T-helper 2 cell treated with Interferon-gamma antibody and Interleukin-4, amounts not matched to agents 5 μg/mL and 100 μg/mL, for 36 hours (primary cell): ENCODE results near the gene ST7L.

ENCODE experiments used
- DNase-seq: peaks from one replicate; pipeline ENCODE4 v3.0.0; 2021; ENCODE audit warnings: low spot score
- H3K27ac Mint-ChIP-seq: one replicate; pipeline ENCODE4 v1.8.0; 2021; ENCODE audit warnings: mild to moderate bottlenecking, mixed read lengths
- H3K27me3 Mint-ChIP-seq: one replicate; pipeline ENCODE4 v1.8.0; 2021; ENCODE audit warnings: low read depth, mixed read lengths
- H3K36me3 Mint-ChIP-seq: one replicate; pipeline ENCODE4 v1.8.0; 2021; ENCODE audit warnings: low read depth, mixed read lengths
- H3K4me1 Mint-ChIP-seq: one replicate; pipeline ENCODE4 v1.8.0; 2021; ENCODE audit warnings: low read depth, mixed read lengths
- H3K4me3 Mint-ChIP-seq: one replicate; pipeline ENCODE4 v1.8.0; 2022; ENCODE audit warnings: mild to moderate bottlenecking, moderate library complexity, mixed read lengths
- H3K9me3 Mint-ChIP-seq: one replicate; pipeline ENCODE4 v1.8.0; 2021; ENCODE audit warnings: mixed read lengths

ST7L gene

GRCh38 chr1:112548547-112548946 lies 70.4 kb downstream of the ST7L start:
- DNase-seq = no peak
- H3K27me3 Mint-ChIP-seq = no peaks in the 10 kb centered on the region
- no peak overlapping the region for H3K27ac Mint-ChIP-seq
- no peak overlapping the region for H3K4me3 Mint-ChIP-seq
- H3K9me3 Mint-ChIP-seq = no peaks in the 10 kb centered on the region
- no peaks in the 10 kb centered on the region for H3K4me1 Mint-ChIP-seq
- peaks cover 2% of the 10 kb centered on the region for H3K36me3 Mint-ChIP-seq

- Mint-ChIP-seq H3K36me3 (no peaks in the 10 kb centered on the region), H3K9me3 (no peaks in the 10 kb centered on the region), H3K27ac (no peak overlapping the region), H3K27me3 (no peaks in the 10 kb centered on the region), H3K4me3 (no peak overlapping the region), H3K4me1 (no peaks in the 10 kb centered on the region)
- DNase-seq = no peak
These were observed 72.9 kb downstream of the ST7L start for GRCh38 chr1:112546076-112546475.

GRCh38 chr1:112544751-112545150 lies 74.2 kb downstream of the ST7L start:
- H3K27me3 Mint-ChIP-seq = no peaks in the 10 kb centered on the region
- H3K36me3 Mint-ChIP-seq = no peaks in the 10 kb centered on the region
- H3K9me3 Mint-ChIP-seq = no peaks in the 10 kb centered on the region
- no peak for DNase-seq
- no peaks in the 10 kb centered on the region for H3K4me1 Mint-ChIP-seq
- no peak overlapping the region for H3K4me3 Mint-ChIP-seq
- no peak overlapping the region for H3K27ac Mint-ChIP-seq

GRCh38 chr1:112544011-112544688 lies 74.8 kb downstream of the ST7L start:
- H3K36me3 Mint-ChIP-seq = no peaks in the 10 kb centered on the region

GRCh38 chr1:112542206-112542973 lies 76.6 kb downstream of the ST7L start:
- H3K27ac Mint-ChIP-seq = no peak overlapping the region
- H3K9me3 Mint-ChIP-seq = no peaks in the 10 kb centered on the region
- H3K4me3 Mint-ChIP-seq = no peak overlapping the region
- H3K27me3 Mint-ChIP-seq = no peaks in the 10 kb centered on the region
- no peaks in the 10 kb centered on the region for H3K4me1 Mint-ChIP-seq
- DNase-seq = no peak
- no peaks in the 10 kb centered on the region for H3K36me3 Mint-ChIP-seq

More at GRCh38 chr1:112544011-112544688, 74.8 kb downstream of the ST7L start:
- Mint-ChIP-seq H3K4me3 (no peak overlapping the region), H3K27ac (no peak overlapping the region), H3K9me3 (no peaks in the 10 kb centered on the region), H3K27me3 (no peaks in the 10 kb centered on the region), H3K4me1 (no peaks in the 10 kb centered on the region)
- no peak for DNase-seq

GRCh38 chr1:112541299-112541698 lies 77.6 kb downstream of the ST7L start:
- Mint-ChIP-seq H3K27ac (no peak overlapping the region), H3K27me3 (no peaks in the 10 kb centered on the region)

GRCh38 chr1:112540226-112540794 lies 78.6 kb downstream of the ST7L start:
- H3K27ac Mint-ChIP-seq = no peak overlapping the region
- no peak overlapping the region for H3K4me3 Mint-ChIP-seq
- H3K36me3 Mint-ChIP-seq = no peaks in the 10 kb centered on the region
- no peaks in the 10 kb centered on the region for H3K27me3 Mint-ChIP-seq
- H3K9me3 Mint-ChIP-seq = no peaks in the 10 kb centered on the region
- no peaks in the 10 kb centered on the region for H3K4me1 Mint-ChIP-seq
- no peak for DNase-seq

More at GRCh38 chr1:112541299-112541698, 77.6 kb downstream of the ST7L start:
- no peaks in the 10 kb centered on the region for H3K36me3 Mint-ChIP-seq
- DNase-seq = no peak
- no peaks in the 10 kb centered on the region for H3K4me1 Mint-ChIP-seq
- no peaks in the 10 kb centered on the region for H3K9me3 Mint-ChIP-seq
- no peak overlapping the region for H3K4me3 Mint-ChIP-seq

GRCh38 chr1:112538883-112539282 lies 80.1 kb downstream of the ST7L start:
- Mint-ChIP-seq H3K36me3 (no peaks in the 10 kb centered on the region), H3K4me1 (no peaks in the 10 kb centered on the region), H3K9me3 (no peaks in the 10 kb centered on the region), H3K27me3 (no peaks in the 10 kb centered on the region), H3K27ac (no peak overlapping the region), H3K4me3 (no peak overlapping the region)
- DNase-seq = no peak

- H3K4me1 Mint-ChIP-seq = no peaks in the 10 kb centered on the region
- no peak for DNase-seq
- no peak overlapping the region for H3K4me3 Mint-ChIP-seq
- H3K27ac Mint-ChIP-seq = no peak overlapping the region
- H3K9me3 Mint-ChIP-seq = no peaks in the 10 kb centered on the region
- no peaks in the 10 kb centered on the region for H3K36me3 Mint-ChIP-seq
- no peaks in the 10 kb centered on the region for H3K27me3 Mint-ChIP-seq
These were observed 81.5 kb downstream of the ST7L start for GRCh38 chr1:112537456-112537855.

GRCh38 chr1:112536561-112536960 lies 82.4 kb downstream of the ST7L start:
- H3K9me3 Mint-ChIP-seq = no peaks in the 10 kb centered on the region

GRCh38 chr1:112533029-112533428 lies 85.9 kb downstream of the ST7L start:
- H3K9me3 Mint-ChIP-seq = no peaks in the 10 kb centered on the region
- no peaks in the 10 kb centered on the region for H3K27me3 Mint-ChIP-seq
- H3K27ac Mint-ChIP-seq = no peak overlapping the region
- no peaks in the 10 kb centered on the region for H3K4me1 Mint-ChIP-seq
- H3K4me3 Mint-ChIP-seq = no peak overlapping the region
- no peaks in the 10 kb centered on the region for H3K36me3 Mint-ChIP-seq
- no peak for DNase-seq

More at GRCh38 chr1:112536561-112536960, 82.4 kb downstream of the ST7L start:
- no peaks in the 10 kb centered on the region for H3K27me3 Mint-ChIP-seq
- no peak overlapping the region for H3K27ac Mint-ChIP-seq
- H3K4me1 Mint-ChIP-seq = no peaks in the 10 kb centered on the region
- no peak overlapping the region for H3K4me3 Mint-ChIP-seq
- DNase-seq = no peak
- H3K36me3 Mint-ChIP-seq = no peaks in the 10 kb centered on the region

- no peak overlapping the region for H3K4me3 Mint-ChIP-seq
- DNase-seq = no peak
- H3K9me3 Mint-ChIP-seq = no peaks in the 10 kb centered on the region
- H3K27ac Mint-ChIP-seq = no peak overlapping the region
- no peaks in the 10 kb centered on the region for H3K27me3 Mint-ChIP-seq
- no peaks in the 10 kb centered on the region for H3K36me3 Mint-ChIP-seq
- H3K4me1 Mint-ChIP-seq = no peaks in the 10 kb centered on the region
These were observed 86.9 kb downstream of the ST7L start for GRCh38 chr1:112532064-112532463.

GRCh38 chr1:112530832-112531231 lies 88.1 kb downstream of the ST7L start:
- no peaks in the 10 kb centered on the region for H3K4me1 Mint-ChIP-seq
- H3K4me3 Mint-ChIP-seq = no peak overlapping the region
- H3K36me3 Mint-ChIP-seq = peaks cover 2% of the 10 kb centered on the region
- no peak for DNase-seq
- no peaks in the 10 kb centered on the region for H3K27me3 Mint-ChIP-seq
- H3K27ac Mint-ChIP-seq = no peak overlapping the region
- no peaks in the 10 kb centered on the region for H3K9me3 Mint-ChIP-seq

GRCh38 chr1:112529301-112529700 lies 89.6 kb downstream of the ST7L start:
- Mint-ChIP-seq H3K27me3 (no peaks in the 10 kb centered on the region), H3K27ac (no peak overlapping the region), H3K4me1 (no peaks in the 10 kb centered on the region), H3K36me3 (peaks cover 2% of the 10 kb centered on the region), H3K4me3 (no peak overlapping the region), H3K9me3 (no peaks in the 10 kb centered on the region)
- no peak for DNase-seq
